Measurements from ENCODE around the gene HGFAC. TPM values are rescaled to one million over a fixed set of nuclear protein-coding genes. Genes with fewer than 3 reads are reported as not detected.

Gene HGFAC
- total RNA-seq, 1 experiment from 2014 or later: 0.37 TPM

GRCh38 chr4:3406431-3406830, 35.3 kb upstream of the HGFAC start:
- Histone ChIP-seq H3T11ph (ENCODE audit: low read length) (no peak overlapping the region), H2AK5ac (ENCODE audit: insufficient read length, low read length) (no peak overlapping the region), H3K79me1 (ENCODE audit: insufficient read depth, low read depth, low read length, poor library complexity, severe bottlenecking) (no peaks in the 10 kb centered on the region), H4K5ac (ENCODE audit: insufficient read length, low read depth, low read length) (no peak overlapping the region), H2BK15ac (ENCODE audit: low read depth, low read length) (no peak overlapping the region), H3K9ac (ENCODE audit: extremely low read depth, insufficient read length, low read length) (no peak overlapping the region), H2BK5ac (ENCODE audit: insufficient read length, low read length) (no peak overlapping the region), H2BK120ac (ENCODE audit: low read depth, low read length, poor library complexity, severe bottlenecking) (no peak overlapping the region), H3K4me1 (ENCODE audit: insufficient read depth, low read length) (no peaks in the 10 kb centered on the region), H3K23me2 (ENCODE audit: insufficient read length, low read depth, low read length, poor library complexity, severe bottlenecking) (peaks cover 3% of the 10 kb centered on the region), H3K4me2 (ENCODE audit: insufficient read depth, insufficient read length, low read length) (no peak overlapping the region), H2BK20ac (ENCODE audit: low read depth, low read length, poor library complexity, severe bottlenecking) (no peak overlapping the region), H3K4ac (ENCODE audit: low read depth, low read length) (no peak overlapping the region), H3K79me2 (ENCODE audit: insufficient read depth, low read length) (no peaks in the 10 kb centered on the region), H3K23ac (ENCODE audit: insufficient read length, low read depth, low read length) (no peak overlapping the region), H4K20me1 (ENCODE audit: control insufficient read depth, insufficient read depth, insufficient read length) (no peaks in the 10 kb centered on the region), H3K27ac (ENCODE audit: insufficient read length, low read depth, low read length) (no peak overlapping the region), H2AFZ (ENCODE audit: low read length) (no peak overlapping the region), H4K91ac (ENCODE audit: insufficient read length, low read depth, low read length) (no peak overlapping the region), H4K8ac (replicated peaks; ENCODE audit: insufficient read length, low read depth, low read length) (no peak overlapping the region), H3K9me3 (ENCODE audit: control insufficient read depth, low read depth, low read length) (peaks cover 8% of the 10 kb centered on the region), H3K27me3 (ENCODE audit: insufficient read depth, low read length) (no peaks in the 10 kb centered on the region), H3K18ac (ENCODE audit: insufficient read length, low read depth, low read length) (no peak overlapping the region), H3K56ac (ENCODE audit: insufficient read length, low read depth, low read length) (no peak overlapping the region), H2BK12ac (ENCODE audit: insufficient read length, low read depth, low read length) (no peak overlapping the region), H3K14ac (ENCODE audit: insufficient read depth, low read length) (no peak overlapping the region)
- Mint-ChIP-seq H3K4me1 (peaks cover 0 to 12% of the 10 kb centered on the region in 2 experiments; a peak in 3 of 4 replicates), H3K27ac (no peak overlapping the region), H3K4me3 (no peak overlapping the region), H3K9me3 (peaks cover 10 to 13% of the 10 kb centered on the region in 2 experiments), H3K36me3 (ENCODE audit: insufficient read depth in 1 of 3, low read depth in 3 of 3) (peaks cover 9 to 12% (median 11%) of the 10 kb centered on the region in 3 experiments), H3K27me3 (ENCODE audit: low read depth) (peaks cover 6% of the 10 kb centered on the region)
- peak; percentile 12 for DNase-seq
- TF ChIP-seq, protein P1, sequence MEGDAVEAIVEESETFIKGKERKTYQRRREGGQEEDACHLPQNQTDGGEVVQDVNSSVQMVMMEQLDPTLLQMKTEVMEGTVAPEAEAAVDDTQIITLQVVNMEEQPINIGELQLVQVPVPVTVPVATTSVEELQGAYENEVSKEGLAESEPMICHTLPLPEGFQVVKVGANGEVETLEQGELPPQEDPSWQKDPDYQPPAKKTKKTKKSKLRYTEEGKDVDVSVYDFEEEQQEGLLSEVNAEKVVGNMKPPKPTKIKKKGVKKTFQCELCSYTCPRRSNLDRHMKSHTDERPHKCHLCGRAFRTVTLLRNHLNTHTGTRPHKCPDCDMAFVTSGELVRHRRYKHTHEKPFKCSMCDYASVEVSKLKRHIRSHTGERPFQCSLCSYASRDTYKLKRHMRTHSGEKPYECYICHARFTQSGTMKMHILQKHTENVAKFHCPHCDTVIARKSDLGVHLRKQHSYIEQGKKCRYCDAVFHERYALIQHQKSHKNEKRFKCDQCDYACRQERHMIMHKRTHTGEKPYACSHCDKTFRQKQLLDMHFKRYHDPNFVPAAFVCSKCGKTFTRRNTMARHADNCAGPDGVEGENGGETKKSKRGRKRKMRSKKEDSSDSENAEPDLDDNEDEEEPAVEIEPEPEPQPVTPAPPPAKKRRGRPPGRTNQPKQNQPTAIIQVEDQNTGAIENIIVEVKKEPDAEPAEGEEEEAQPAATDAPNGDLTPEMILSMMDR (conservative IDR thresholded peaks at IDR 0.05): no peak
- no CpG with 5 or more reads among the region's 9 CpGs for WGBS (ENCODE audit: extremely low coverage, insufficient read length, low lambda C conversion rate)

All from H9 (cell line).